ENCODE data around the gene HNRNPDL. TPM values are rescaled to one million over a fixed set of nuclear protein-coding genes. Genes with fewer than 3 reads are reported as not detected.
"Not testable (repeated sequence)": the region's sequence is repeated elsewhere in the genome, so short reads cannot be mapped to it uniquely, and the experiment has no call there.

HNRNPDL gene
- total RNA-seq (2014; rRNA removed; shearing (Covaris generic)) (243 and 250 TPM in 2 replicates), polyA plus RNA-seq (2016; fragmentation: Nextera tagmentation; extraction: Ambion mirVana) (336 and 354 TPM in 2 replicates)
- long read RNA-seq, transcript HNRNPDL-201 (8 exons, 3,781 nt) = major isoform, 182 of 290 reads
- long read RNA-seq, transcript HNRNPDL-202 (9 exons, 1,402 nt) = minor isoform, 40 of 290 reads
- long read RNA-seq, transcript HNRNPDL-204 (7 exons, 2,404 nt) = minor isoform, 19 of 290 reads
- long read RNA-seq, partial matches to known transcripts = 28 of 290 reads
- long read RNA-seq, other reads (novel, unspliced or antisense) = 17 of 290 reads

DNA sequence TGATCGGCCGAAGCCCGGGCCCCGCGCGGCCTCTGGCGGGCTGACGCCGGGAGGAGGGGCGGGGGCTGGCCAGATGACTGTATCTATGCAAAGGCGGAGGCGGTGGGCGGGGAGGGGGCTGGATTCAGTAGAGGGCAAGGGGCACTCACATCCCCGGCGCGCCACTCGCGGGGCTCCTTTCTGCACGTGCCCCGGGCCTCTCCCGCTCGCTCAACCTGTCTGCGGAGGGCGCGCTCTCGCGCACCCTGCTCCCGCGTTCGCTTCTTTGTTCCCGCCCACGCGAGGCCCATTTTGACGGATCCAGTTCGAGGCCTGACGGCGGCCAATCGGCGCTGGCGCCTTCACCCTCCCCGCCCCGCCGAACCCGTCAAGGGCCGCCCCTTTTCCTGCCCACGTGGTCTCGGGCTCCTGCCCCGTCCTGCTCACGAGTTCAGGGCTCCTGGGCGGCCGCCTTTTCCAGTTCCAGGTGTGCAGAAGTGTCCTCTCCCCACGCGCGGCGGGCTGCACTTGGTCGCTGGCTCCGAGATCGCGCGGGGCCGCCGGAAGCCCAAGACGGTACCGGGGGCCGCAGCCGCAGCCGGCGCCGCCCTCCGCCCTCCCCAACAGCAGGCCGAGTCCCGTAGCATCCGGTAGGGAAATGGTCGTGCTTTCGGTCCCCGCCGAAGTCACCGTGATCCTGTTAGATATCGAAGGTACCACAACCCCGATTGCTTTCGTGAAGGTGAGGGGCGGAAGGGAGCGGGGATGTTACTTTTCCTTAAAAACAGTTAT is at the start of gene HNRNPDL, which contains the start of gene ENOPH1:
Gene HNRNPDL, minus strand, starts transcription at position 270 of the 771 bp plus-strand sequence. CDS start 772 bp downstream, outside the sequence.
Gene ENOPH1, plus strand, starts transcription at position 398 of the 771 bp plus-strand sequence. Its CDS starts 240 bp downstream, at position 638.
- Histone ChIP-seq H3K4me1 (ENCODE audit: insufficient read depth) (peaks cover 34% of the 10 kb centered on the region), H3K4me2 (peak within 1 kb of the TSS; percentile 84), H3K36me3 (ENCODE audit: insufficient read depth) (peaks cover 47% of the 10 kb centered on the region), H4K20me1 (replicated peaks; ENCODE audit: insufficient read depth) (peaks cover 76% of the 10 kb centered on the region), H3K79me2 (replicated peaks; ENCODE audit: insufficient read depth) (peaks cover 89% of the 10 kb centered on the region), H3F3A (replicated peaks; ENCODE audit: low read depth) (peaks cover 31% of the 10 kb centered on the region), H3K27me3 (ENCODE audit: insufficient read depth) (no peaks in the 10 kb centered on the region), H3K27ac (ENCODE audit: low read depth) (peak within 1 kb of the TSS; percentile 99), H2AFZ (no peak within 1 kb of the TSS; the same call in none of the 2 replicates), H3K9me2 (ENCODE audit: insufficient read depth) (no peaks in the 10 kb centered on the region), H3K4me3 (peak within 1 kb of the TSS; percentile 99)
- Mint-ChIP-seq H3K4me1 (peaks cover 27% of the 10 kb centered on the region), H3K9me3 (peaks cover 5% of the 10 kb centered on the region; the same call in 2 of the 3 replicates), H3K4me3 (peak within 1 kb of the TSS; percentile 100), H3K27me3 (ENCODE audit: insufficient read depth, low read depth, poor library complexity) (peaks cover 26% of the 10 kb centered on the region), H3K27ac (peak within 1 kb of the TSS; percentile 100), H3K36me3 (ENCODE audit: low read depth) (peaks cover 69% of the 10 kb centered on the region)
- TF ChIP-seq POLR2AphosphoS5 (IDR thresholded peaks at IDR 0.05; ENCODE audit: low read depth) = peak; percentile 92
- TF ChIP-seq CREB1 (CRISPR knock-in tag; IDR thresholded peaks at IDR 0.05; ENCODE audit: low read depth) = peak; percentile 50
- TF ChIP-seq, protein P1, sequence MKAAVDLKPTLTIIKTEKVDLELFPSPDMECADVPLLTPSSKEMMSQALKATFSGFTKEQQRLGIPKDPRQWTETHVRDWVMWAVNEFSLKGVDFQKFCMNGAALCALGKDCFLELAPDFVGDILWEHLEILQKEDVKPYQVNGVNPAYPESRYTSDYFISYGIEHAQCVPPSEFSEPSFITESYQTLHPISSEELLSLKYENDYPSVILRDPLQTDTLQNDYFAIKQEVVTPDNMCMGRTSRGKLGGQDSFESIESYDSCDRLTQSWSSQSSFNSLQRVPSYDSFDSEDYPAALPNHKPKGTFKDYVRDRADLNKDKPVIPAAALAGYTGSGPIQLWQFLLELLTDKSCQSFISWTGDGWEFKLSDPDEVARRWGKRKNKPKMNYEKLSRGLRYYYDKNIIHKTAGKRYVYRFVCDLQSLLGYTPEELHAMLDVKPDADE (IDR thresholded peaks at IDR 0.05) = no peak
- ATAC-seq = peak; percentile 79
- peak; percentile 95 for DNase-seq (ENCODE audit: low spot score)

DNA sequence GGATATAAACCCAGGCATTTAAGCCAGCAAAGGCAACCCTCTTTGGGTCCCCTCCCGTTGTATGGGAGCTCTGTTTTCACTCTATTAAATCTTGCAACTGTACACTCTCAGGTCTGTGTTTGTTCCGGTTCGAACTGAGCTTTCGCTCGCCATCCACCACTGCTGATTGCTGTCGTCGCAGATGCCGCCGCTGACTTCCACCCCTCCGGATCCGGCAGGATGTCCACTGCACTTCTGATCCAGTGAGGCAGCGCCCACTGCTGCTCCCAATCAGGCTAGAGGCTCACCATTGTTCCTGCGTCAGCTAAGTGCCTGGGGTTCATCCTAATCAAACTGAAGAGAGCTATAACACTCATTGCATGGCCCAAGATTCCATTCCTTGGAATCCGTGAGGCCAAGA is 49.3 kb upstream of the HNRNPDL start:
- H3K79me2 ChIP-seq (replicated peaks; ENCODE audit: insufficient read depth) = no peaks in the 10 kb centered on the region
- no peak overlapping the region for H3K4me3 Mint-ChIP-seq
- H3K4me1 ChIP-seq (ENCODE audit: insufficient read depth) = peaks cover 8% of the 10 kb centered on the region; the same call in 1 of the 2 replicates
- peaks cover 11% of the 10 kb centered on the region for H3K4me1 Mint-ChIP-seq
- peaks cover 3% of the 10 kb centered on the region; the same call in 1 of the 3 replicates for H3K36me3 Mint-ChIP-seq (ENCODE audit: low read depth)
- ATAC-seq (no peak), DNase-seq (ENCODE audit: low spot score) (no peak)
- H4K20me1 ChIP-seq (replicated peaks; ENCODE audit: insufficient read depth) = no peaks in the 10 kb centered on the region
- no peaks in the 10 kb centered on the region for H3K36me3 ChIP-seq (ENCODE audit: insufficient read depth)
- H3K27ac Mint-ChIP-seq = no peak overlapping the region
- no peaks in the 10 kb centered on the region for H3K9me2 ChIP-seq (ENCODE audit: insufficient read depth)
- H3K4me3 ChIP-seq = no peak overlapping the region
- H3K4me2 ChIP-seq = no peak overlapping the region
- no peak for TF ChIP-seq EZH2phosphoT487 (IDR thresholded peaks at IDR 0.05; ENCODE audit: unreplicated experiment)
- no peak for TF ChIP-seq STAT1 (IDR thresholded peaks at IDR 0.05; ENCODE audit: unreplicated experiment)
- no peak for TF ChIP-seq NANOG (IDR thresholded peaks at IDR 0.05; ENCODE audit: borderline replicate concordance)
- no peak for TF ChIP-seq EZH2 (IDR thresholded peaks at IDR 0.05; ENCODE audit: low read depth, unreplicated experiment)
- peaks cover 8% of the 10 kb centered on the region; the same call in 2 of the 3 replicates for H3K9me3 Mint-ChIP-seq
- H3F3A ChIP-seq (replicated peaks; ENCODE audit: low read depth) = no peaks in the 10 kb centered on the region
- H3K27me3 Mint-ChIP-seq (ENCODE audit: insufficient read depth, low read depth, poor library complexity) = peaks cover 2% of the 10 kb centered on the region
- H3K27me3 ChIP-seq (ENCODE audit: insufficient read depth) = no peaks in the 10 kb centered on the region
- no peak overlapping the region for H3K27ac ChIP-seq (ENCODE audit: low read depth)
- no peak overlapping the region for H2AFZ ChIP-seq

DNA sequence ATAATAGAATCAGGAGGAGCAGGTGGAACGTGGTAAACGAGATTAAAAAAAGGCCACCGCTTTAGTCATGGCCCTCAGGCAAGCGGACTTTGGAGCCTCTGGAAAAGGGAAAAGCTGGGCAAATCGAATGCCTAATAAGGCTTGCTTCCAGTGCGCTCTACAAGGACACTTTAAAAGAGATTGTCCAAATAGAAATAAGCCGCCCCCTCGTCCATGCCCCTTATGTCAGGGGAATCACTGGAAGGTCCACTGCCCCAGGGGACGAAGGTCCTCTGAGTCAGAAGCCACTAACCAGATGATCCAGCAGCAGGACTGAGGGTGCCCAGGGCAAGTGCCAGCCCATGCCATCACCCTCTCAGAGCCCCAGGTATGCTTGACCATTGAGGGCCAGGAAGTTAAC is 47.2 kb upstream of the HNRNPDL start:
- not testable (repeated sequence) for H3K27ac Mint-ChIP-seq; H3K4me3 Mint-ChIP-seq; ATAC-seq; H4K20me1 ChIP-seq (replicated peaks; ENCODE audit: insufficient read depth); H3K4me2 ChIP-seq; H2AFZ ChIP-seq; H3K9me2 ChIP-seq (ENCODE audit: insufficient read depth); DNase-seq (ENCODE audit: low spot score); H3K27me3 Mint-ChIP-seq (ENCODE audit: insufficient read depth, low read depth, poor library complexity); H3K79me2 ChIP-seq (replicated peaks; ENCODE audit: insufficient read depth); H3K27me3 ChIP-seq (ENCODE audit: insufficient read depth); H3F3A ChIP-seq (replicated peaks; ENCODE audit: low read depth); H3K4me1 ChIP-seq (ENCODE audit: insufficient read depth); H3K36me3 Mint-ChIP-seq (ENCODE audit: low read depth); H3K9me3 Mint-ChIP-seq; H3K36me3 ChIP-seq (ENCODE audit: insufficient read depth); H3K4me3 ChIP-seq; H3K27ac ChIP-seq (ENCODE audit: low read depth)
- H3K4me1 Mint-ChIP-seq = peaks cover 14% of the 10 kb centered on the region

DNA sequence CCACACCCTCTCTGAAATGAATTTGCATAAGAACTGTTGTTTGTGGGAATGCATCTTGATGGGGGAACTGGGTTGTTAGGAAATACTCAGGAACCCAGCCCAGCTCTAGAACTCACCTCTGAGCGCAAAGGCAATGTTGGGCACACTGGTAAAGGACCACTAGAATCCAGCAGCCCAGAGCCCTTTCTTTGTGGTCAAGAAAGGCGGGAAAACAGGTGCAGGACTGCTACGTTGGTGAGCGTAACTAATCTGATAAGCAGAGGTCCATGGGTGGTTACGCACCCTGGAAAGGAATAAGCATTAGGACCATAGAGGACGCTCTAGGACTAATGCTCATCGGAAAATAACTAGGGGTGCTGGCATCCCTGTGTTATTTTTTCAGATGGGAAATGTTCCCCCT is 45.7 kb upstream of the HNRNPDL start:
- H3K4me1 ChIP-seq (ENCODE audit: insufficient read depth); H3K4me3 Mint-ChIP-seq; H4K20me1 ChIP-seq (replicated peaks; ENCODE audit: insufficient read depth); H3K27ac ChIP-seq (ENCODE audit: low read depth); H3K4me2 ChIP-seq; H3K36me3 Mint-ChIP-seq (ENCODE audit: low read depth); H3K27me3 Mint-ChIP-seq (ENCODE audit: insufficient read depth, low read depth, poor library complexity); H3K27ac Mint-ChIP-seq; ATAC-seq; DNase-seq (ENCODE audit: low spot score); H3K36me3 ChIP-seq (ENCODE audit: insufficient read depth); H2AFZ ChIP-seq; H3K9me3 Mint-ChIP-seq; H3K79me2 ChIP-seq (replicated peaks; ENCODE audit: insufficient read depth); H3K27me3 ChIP-seq (ENCODE audit: insufficient read depth); H3K9me2 ChIP-seq (ENCODE audit: insufficient read depth); H3K4me3 ChIP-seq; H3F3A ChIP-seq (replicated peaks; ENCODE audit: low read depth): not testable (repeated sequence)
- peaks cover 14% of the 10 kb centered on the region for H3K4me1 Mint-ChIP-seq

All from GM23338 (cell line).